ENCODE measurements around the gene AVPR2.

GRCh38 chrX:153944140-153944799 is 39.8 kb downstream of the AVPR2 start, which contains the start of gene RENBP:
- TF ChIP-seq POLR2A (IDR thresholded peaks at IDR 0.05; ENCODE audit: extremely low read depth, insufficient read length) (no peak), CTCF (IDR thresholded peaks at IDR 0.05; ENCODE audit: low read depth, low read length) (no peak)
